Neural progenitor cell (in vitro differentiated cells): ENCODE measurements around the gene ARHGEF25. TPM values are rescaled to one million over a fixed set of nuclear protein-coding genes. Genes with fewer than 3 reads are reported as not detected.

Experiments used
- DNase-seq: peaks from one replicate; pipeline ENCODE4 v3.0.0-alpha.2; 2016; ENCODE audit warnings: low spot score
- H2AFZ ChIP-seq: fragments of 200-600 bp; sonication (generic); replicated peaks from 2 replicates; pipeline ENCODE4 v1.6.1; 2016; ENCODE audit warnings: antibody characterized with exemption
- H3F3A ChIP-seq: fragments of 200-600 bp; sonication (generic); 2 replicates; pipeline ENCODE4 v1.6.1; 2016; ENCODE audit warnings: antibody characterized with exemption, low read depth
- H3K27ac ChIP-seq: fragments of 200-600 bp; sonication (generic); 2 replicates; pipeline ENCODE4 v1.5.1; 2016; ENCODE audit warnings: mild to moderate bottlenecking
- H3K27me3 ChIP-seq: fragments of 200-600 bp; sonication (generic); 2 replicates; pipeline ENCODE4 v1.6.1; 2016; ENCODE audit warnings: mild to moderate bottlenecking, moderate library complexity
- H3K36me3 ChIP-seq: fragments of 200-600 bp; sonication (generic); 2 replicates; pipeline ENCODE4 v1.5.1; 2016
- H3K4me1 ChIP-seq: fragments of 200-600 bp; sonication (generic); 2 replicates; pipeline ENCODE4 v1.6.1; 2016; ENCODE audit warnings: mixed run types
- H3K4me2 ChIP-seq: fragments of 200-600 bp; sonication (generic); 2 replicates; pipeline ENCODE4 v1.6.1; 2016
- H3K4me3 ChIP-seq: fragments of 200-600 bp; sonication (generic); 2 replicates; pipeline ENCODE4 v1.5.1; 2016
- H3K79me2 ChIP-seq: fragments of 200-600 bp; sonication (generic); 2 replicates; pipeline ENCODE4 v1.6.1; 2016; ENCODE audit warnings: low read depth
- H3K9ac ChIP-seq: fragments of 200-600 bp; sonication (generic); 2 replicates; pipeline ENCODE4 v1.6.1; 2016
- H3K9me3 ChIP-seq: fragments of 200-600 bp; sonication (generic); 2 replicates; pipeline ENCODE4 v1.5.1; 2016; ENCODE audit warnings: low read depth
- H4K20me1 ChIP-seq: fragments of 200-600 bp; sonication (generic); 2 replicates; pipeline ENCODE4 v1.6.1; 2016; ENCODE audit warnings: low read depth
- H3K27ac Mint-ChIP-seq: 3 replicates; pipeline ENCODE4 v1.8.0; 2021; ENCODE audit warnings: mixed read lengths
- H3K27me3 Mint-ChIP-seq: 2 replicates; pipeline ENCODE4 v1.8.0; 2022; ENCODE audit warnings: low read depth, mild to moderate bottlenecking, inconsistent platforms, moderate library complexity, mixed read lengths; ENCODE audit not compliant: insufficient read depth
- H3K36me3 Mint-ChIP-seq: 3 replicates; pipeline ENCODE4 v1.8.0; 2021; ENCODE audit warnings: mixed read lengths
- H3K4me1 Mint-ChIP-seq: 3 replicates; pipeline ENCODE4 v1.8.0; 2021; ENCODE audit warnings: mixed read lengths
- H3K4me3 Mint-ChIP-seq: 3 replicates; pipeline ENCODE4 v1.8.0; 2021; ENCODE audit warnings: mild to moderate bottlenecking, moderate library complexity, mixed read lengths
- H3K9me3 Mint-ChIP-seq: 3 replicates; pipeline ENCODE4 v1.8.0; 2020; ENCODE audit warnings: mixed read lengths
- EZH2 ChIP-seq: fragments of 200-600 bp; sonication (generic); IDR thresholded peaks from 2 replicates; pipeline ENCODE4 v1.6.1; 2017; ENCODE audit warnings: antibody characterized with exemption, mild to moderate bottlenecking, moderate library complexity
- EZH2phosphoT487 ChIP-seq: fragments of 200-600 bp; sonication (generic); IDR thresholded peaks from 2 replicates; pipeline ENCODE4 v1.6.1; 2017; ENCODE audit warnings: antibody characterized with exemption
- total RNA-seq: library from RNA; depleted of rRNA; stranded (reverse); fragments of >200 nt; gene quantifications from 2 replicates; pipeline ENCODE4 v1.2.3, GENCODE V29; 2015; ENCODE audit warnings: low replicate concordance
- TF ChIP-seq, protein P1 (sequence below): fragments of 200-600 bp; sonication (generic); IDR thresholded peaks from 2 replicates; pipeline ENCODE4 v1.5.1; 2017; ENCODE audit warnings: antibody characterized with exemption, mild to moderate bottlenecking

Gene ARHGEF25
- total RNA-seq, 1 donor from 2014 or later, result 17.3 TPM

DNA sequence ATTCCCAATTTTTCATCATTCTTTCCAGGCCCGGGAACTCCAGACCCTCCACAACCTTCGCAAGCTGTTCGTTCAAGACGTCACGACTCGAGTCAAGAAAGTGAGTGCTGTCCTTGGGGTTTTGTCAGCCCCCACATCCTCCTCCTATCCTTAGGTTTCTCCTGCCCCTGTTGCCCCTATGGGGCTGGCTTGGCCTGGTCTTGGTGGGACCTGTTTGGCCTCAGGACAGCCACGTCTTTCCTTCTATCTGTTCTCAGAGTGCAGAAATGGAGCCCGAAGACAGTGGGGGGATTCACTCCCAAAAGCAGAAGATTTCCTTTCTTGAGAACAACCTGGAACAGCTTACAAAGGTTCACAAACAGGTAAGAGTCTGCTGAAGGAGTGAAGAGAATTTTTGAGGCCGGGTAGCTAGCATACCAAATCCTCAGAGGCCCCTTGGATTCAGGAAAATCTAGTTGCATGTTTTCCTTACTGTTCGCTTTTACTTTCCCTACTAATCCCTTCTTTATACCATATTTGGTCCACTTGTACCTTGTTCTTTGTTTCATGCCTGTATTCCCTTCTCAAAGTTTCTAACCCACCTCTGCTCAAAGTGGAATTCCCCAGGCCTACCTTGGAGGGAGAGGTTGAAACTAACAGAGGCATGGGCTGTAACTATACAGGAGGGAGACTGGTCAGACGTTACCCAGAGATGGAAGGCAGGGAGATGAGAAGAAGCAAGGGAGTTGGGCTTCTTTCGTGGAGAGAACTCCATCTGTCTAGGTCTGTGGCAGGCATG is 33.1 kb upstream of the ARHGEF25 start:
- Histone ChIP-seq H3K27me3 (no peaks in the 10 kb centered on the region), H3K4me3 (no peak overlapping the region), H3F3A (peaks cover 9% of the 10 kb centered on the region), H3K9me3 (no peaks in the 10 kb centered on the region), H3K27ac (no peak overlapping the region), H3K79me2 (no peaks in the 10 kb centered on the region), H4K20me1 (no peaks in the 10 kb centered on the region), H3K4me1 (no peaks in the 10 kb centered on the region), H3K4me2 (no peak overlapping the region), H2AFZ (no peak overlapping the region), H3K9ac (no peak overlapping the region), H3K36me3 (no peaks in the 10 kb centered on the region)
- Mint-ChIP-seq H3K9me3 (no peaks in the 10 kb centered on the region), H3K4me3 (no peak overlapping the region), H3K27me3 (peaks cover 5% of the 10 kb centered on the region), H3K4me1 (no peaks in the 10 kb centered on the region), H3K36me3 (peaks cover 11% of the 10 kb centered on the region), H3K27ac (no peak overlapping the region)
- no peak for TF ChIP-seq EZH2phosphoT487
- TF ChIP-seq, protein P1, sequence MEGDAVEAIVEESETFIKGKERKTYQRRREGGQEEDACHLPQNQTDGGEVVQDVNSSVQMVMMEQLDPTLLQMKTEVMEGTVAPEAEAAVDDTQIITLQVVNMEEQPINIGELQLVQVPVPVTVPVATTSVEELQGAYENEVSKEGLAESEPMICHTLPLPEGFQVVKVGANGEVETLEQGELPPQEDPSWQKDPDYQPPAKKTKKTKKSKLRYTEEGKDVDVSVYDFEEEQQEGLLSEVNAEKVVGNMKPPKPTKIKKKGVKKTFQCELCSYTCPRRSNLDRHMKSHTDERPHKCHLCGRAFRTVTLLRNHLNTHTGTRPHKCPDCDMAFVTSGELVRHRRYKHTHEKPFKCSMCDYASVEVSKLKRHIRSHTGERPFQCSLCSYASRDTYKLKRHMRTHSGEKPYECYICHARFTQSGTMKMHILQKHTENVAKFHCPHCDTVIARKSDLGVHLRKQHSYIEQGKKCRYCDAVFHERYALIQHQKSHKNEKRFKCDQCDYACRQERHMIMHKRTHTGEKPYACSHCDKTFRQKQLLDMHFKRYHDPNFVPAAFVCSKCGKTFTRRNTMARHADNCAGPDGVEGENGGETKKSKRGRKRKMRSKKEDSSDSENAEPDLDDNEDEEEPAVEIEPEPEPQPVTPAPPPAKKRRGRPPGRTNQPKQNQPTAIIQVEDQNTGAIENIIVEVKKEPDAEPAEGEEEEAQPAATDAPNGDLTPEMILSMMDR, result no peak
- no peak for TF ChIP-seq EZH2
- no peak for DNase-seq

DNA sequence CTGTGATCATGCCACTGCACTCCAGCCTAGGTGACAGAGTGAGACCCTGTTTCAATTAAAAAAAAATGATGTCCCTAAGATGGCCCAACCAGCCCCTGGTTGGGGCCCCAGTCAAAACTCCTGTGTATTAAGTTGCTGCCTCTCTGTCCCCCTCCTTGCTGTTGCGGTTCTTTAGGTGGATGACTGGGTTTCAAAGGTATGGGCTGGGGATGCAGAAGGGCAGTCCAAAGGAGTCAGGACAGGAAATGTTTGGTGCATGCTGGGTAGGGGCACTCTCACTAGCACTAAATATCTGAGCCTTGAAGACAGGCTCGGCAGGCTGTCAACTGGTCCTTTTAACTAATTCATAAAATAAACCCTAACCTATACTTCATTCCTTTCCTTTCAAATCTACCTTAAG is 32.2 kb upstream of the ARHGEF25 start:
- H3K4me1 Mint-ChIP-seq, result no peaks in the 10 kb centered on the region

DNA sequence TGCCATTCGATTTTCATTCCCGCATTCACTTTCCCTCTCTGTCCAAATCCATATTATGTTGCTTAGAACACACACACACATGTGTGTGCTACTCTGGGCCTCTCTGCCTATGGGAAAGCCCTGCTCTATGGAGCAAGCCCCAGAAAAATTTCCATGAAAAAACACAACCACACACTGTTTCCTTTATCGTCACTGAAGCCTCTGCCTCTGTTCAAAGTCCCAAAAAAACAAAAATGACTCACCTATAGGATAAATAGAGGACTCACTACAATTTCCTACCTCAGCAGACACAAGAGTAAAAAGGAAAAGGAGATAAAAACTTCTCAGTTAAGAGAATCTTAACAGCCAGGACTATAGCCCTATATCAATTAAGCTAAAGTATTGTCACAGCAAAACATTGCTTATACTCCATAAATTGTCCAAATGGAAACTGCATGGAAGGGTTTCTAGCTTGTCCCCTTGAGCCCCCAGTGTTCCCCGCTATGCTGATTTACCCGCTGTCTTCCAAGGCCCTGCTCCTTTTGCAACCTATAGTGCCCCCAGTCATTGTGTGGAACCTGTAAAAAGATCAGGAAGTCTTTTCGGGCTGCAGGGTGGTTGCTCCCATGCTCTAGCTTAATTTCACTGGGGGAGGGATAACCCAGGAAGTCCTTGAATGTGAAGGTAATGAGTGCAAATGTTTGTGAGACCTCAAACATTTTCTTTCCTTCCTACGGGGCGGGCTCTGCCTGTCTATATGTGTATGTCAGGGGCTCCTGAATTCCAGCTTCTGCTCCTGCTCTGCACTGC is 31.4 kb upstream of the ARHGEF25 start:
- DNase-seq, result no peak
- no peaks in the 10 kb centered on the region for H3K9me3 ChIP-seq
- H3K9me3 Mint-ChIP-seq, result no peaks in the 10 kb centered on the region
- no peak overlapping the region for H3K4me3 Mint-ChIP-seq
- H3K9ac ChIP-seq, result no peak overlapping the region
- H3K27me3 Mint-ChIP-seq, result peaks cover 7% of the 10 kb centered on the region
- peaks cover 9% of the 10 kb centered on the region for H3K36me3 Mint-ChIP-seq
- H3K27me3 ChIP-seq, result no peaks in the 10 kb centered on the region
- H3K27ac ChIP-seq, result no peak overlapping the region
- H2AFZ ChIP-seq, result no peak overlapping the region
- H3K27ac Mint-ChIP-seq, result no peak overlapping the region
- no peaks in the 10 kb centered on the region for H3K36me3 ChIP-seq
- no peak overlapping the region for H3K4me3 ChIP-seq
- no peaks in the 10 kb centered on the region for H3K79me2 ChIP-seq
- H3F3A ChIP-seq, result peaks cover 9% of the 10 kb centered on the region
- H3K4me1 ChIP-seq, result no peaks in the 10 kb centered on the region
- H3K4me1 Mint-ChIP-seq, result no peaks in the 10 kb centered on the region
- H3K4me2 ChIP-seq, result no peak overlapping the region
- TF ChIP-seq EZH2 (no peak), EZH2phosphoT487 (no peak)
- TF ChIP-seq, protein P1, result no peak
- peaks cover 4% of the 10 kb centered on the region for H4K20me1 ChIP-seq

More for the DNA sequence above, 32.2 kb upstream of the ARHGEF25 start:
- no peaks in the 10 kb centered on the region for H3K9me3 Mint-ChIP-seq
- Histone ChIP-seq H2AFZ (no peak overlapping the region), H3K27ac (no peak overlapping the region), H3K9me3 (no peaks in the 10 kb centered on the region), H3K36me3 (no peaks in the 10 kb centered on the region), H3K79me2 (no peaks in the 10 kb centered on the region), H3K27me3 (no peaks in the 10 kb centered on the region), H3K4me1 (no peaks in the 10 kb centered on the region), H3K4me2 (no peak overlapping the region), H3F3A (peaks cover 9% of the 10 kb centered on the region), H4K20me1 (peaks cover 4% of the 10 kb centered on the region), H3K9ac (no peak overlapping the region), H3K4me3 (no peak overlapping the region)
- no peak overlapping the region for H3K27ac Mint-ChIP-seq
- TF ChIP-seq EZH2phosphoT487, result no peak
- TF ChIP-seq, protein P1, result no peak
- TF ChIP-seq EZH2, result no peak
- no peak for DNase-seq
- peaks cover 11% of the 10 kb centered on the region for H3K36me3 Mint-ChIP-seq
- H3K4me3 Mint-ChIP-seq, result no peak overlapping the region
- peaks cover 7% of the 10 kb centered on the region for H3K27me3 Mint-ChIP-seq
